OCI-LY3 (cell line): ENCODE data around the gene FLYWCH2.

Experiments used
- H2AFZ ChIP-seq: fragments of 200-600, 300-600 bp; shearing (Covaris generic); 2 replicates; pipeline ENCODE4 v1.6.0; 2014; ENCODE audit warnings: antibody characterized with exemption, low read depth, low read length
- H3K27ac ChIP-seq: fragments of 200-600, 300-600 bp; sonication (generic); 2 replicates; pipeline ENCODE4 v1.5.1; 2014; ENCODE audit warnings: mild to moderate bottlenecking, low read length, moderate library complexity, mixed read lengths
- H3K27me3 ChIP-seq: fragments of 200-600, 300-600 bp; sonication (generic); 2 replicates; pipeline ENCODE4 v1.6.1; 2014; ENCODE audit warnings: low read depth, low read length, mixed read lengths
- H3K36me3 ChIP-seq: fragments of 200-600, 300-600 bp; sonication (generic); replicated peaks from 2 replicates; pipeline ENCODE3; 2014; ENCODE audit warnings: low read depth, low read length, mixed read lengths
- H3K4me1 ChIP-seq: fragments of 300-600, 200-600 bp; sonication (generic); 2 replicates; pipeline ENCODE4 v1.6.1; 2014; ENCODE audit warnings: low read length, mixed read lengths
- H3K4me2 ChIP-seq: fragments of 200-600, 300-600 bp; sonication (generic); 2 replicates; pipeline ENCODE4 v1.6.1; 2014; ENCODE audit warnings: low read length, mixed read lengths
- H3K4me3 ChIP-seq: fragments of 300-600, 200-600 bp; sonication (generic); 2 replicates; pipeline ENCODE4 v1.5.1; 2014; ENCODE audit warnings: antibody characterized with exemption, mild to moderate bottlenecking, low read length, moderate library complexity
- H3K79me2 ChIP-seq: fragments of 300-600, 200-600 bp; shearing (Covaris generic); 2 replicates; pipeline ENCODE4 v1.6.1; 2014; ENCODE audit warnings: mild to moderate bottlenecking, low read length, mixed read lengths
- H3K9ac ChIP-seq: fragments of 300-600, 200-600 bp; shearing (Covaris generic); 2 replicates; pipeline ENCODE4 v1.6.0; 2014; ENCODE audit warnings: mild to moderate bottlenecking, low read length, moderate library complexity
- H3K9me3 ChIP-seq: fragments of 200-600, 300-600 bp; shearing (Covaris generic); 2 replicates; pipeline ENCODE4 v1.6.1; 2014; ENCODE audit warnings: low read length, mixed read lengths; ENCODE audit not compliant: insufficient read depth
- H4K20me1 ChIP-seq: fragments of 200-600, 300-600 bp; sonication (generic); 2 replicates; pipeline ENCODE4 v1.6.1; 2016; ENCODE audit warnings: low read length, mixed read lengths; ENCODE audit not compliant: insufficient read depth
- CTCF ChIP-seq: fragments of 200-600, 300-600 bp; sonication (generic); IDR thresholded peaks from 2 replicates; pipeline ENCODE4 v1.5.1; 2014; ENCODE audit warnings: antibody characterized with exemption, low read length, low read depth
- EZH2phosphoT487 ChIP-seq: fragments of 200-600 bp; shearing (Covaris generic); IDR thresholded peaks from 2 replicates; pipeline ENCODE4 v1.6.1; 2018; ENCODE audit warnings: antibody characterized with exemption, mixed run types, low read depth

The FLYWCH2 gene

GRCh38 chr16:2882650-2883457 lies at the start of gene FLYWCH2:
Gene FLYWCH2 (plus strand): TSS chr16:2883215. CDS start chr16:2896450, 13,235 bp downstream.
- TF ChIP-seq CTCF (no peak), EZH2phosphoT487 (no peak)
- no peaks in the 10 kb centered on the region for H3K36me3 ChIP-seq
- H3K9ac ChIP-seq, result peak within 1 kb of the TSS; percentile 80
- peaks cover 5% of the 10 kb centered on the region; the same call in 1 of the 2 replicates for H3K4me1 ChIP-seq
- H3K4me3 ChIP-seq, result peak within 1 kb of the TSS; percentile 83
- H3K27ac ChIP-seq, result peak within 1 kb of the TSS; percentile 62
- H3K4me2 ChIP-seq, result peak within 1 kb of the TSS; percentile 93
- H4K20me1 ChIP-seq, result no peaks in the 10 kb centered on the region
- no peaks in the 10 kb centered on the region for H3K27me3 ChIP-seq
- H2AFZ ChIP-seq, result peak within 1 kb of the TSS; percentile 93
- H3K9me3 ChIP-seq, result peaks cover 9% of the 10 kb centered on the region; the same call in 1 of the 2 replicates
- peaks cover 7% of the 10 kb centered on the region for H3K79me2 ChIP-seq

GRCh38 chr16:2833776-2834175 lies 49.2 kb upstream of the FLYWCH2 start:
- Histone ChIP-seq H3K9ac (no peak overlapping the region), H3K27ac (no peak overlapping the region), H3K9me3 (no peaks in the 10 kb centered on the region), H3K4me1 (no peaks in the 10 kb centered on the region), H4K20me1 (no peaks in the 10 kb centered on the region), H3K36me3 (no peaks in the 10 kb centered on the region), H3K4me2 (no peak overlapping the region), H2AFZ (no peak overlapping the region), H3K27me3 (no peaks in the 10 kb centered on the region), H3K79me2 (no peaks in the 10 kb centered on the region), H3K4me3 (no peak overlapping the region)
- TF ChIP-seq CTCF (no peak), EZH2phosphoT487 (no peak)

- no peak overlapping the region for H3K9ac ChIP-seq
- H3K4me3 ChIP-seq, result no peak overlapping the region
- TF ChIP-seq CTCF (no peak), EZH2phosphoT487 (no peak)
- no peaks in the 10 kb centered on the region for H3K27me3 ChIP-seq
- no peaks in the 10 kb centered on the region for H3K9me3 ChIP-seq
- no peak overlapping the region for H3K27ac ChIP-seq
- H3K4me2 ChIP-seq, result no peak overlapping the region
- H3K79me2 ChIP-seq, result no peaks in the 10 kb centered on the region
- no peaks in the 10 kb centered on the region for H4K20me1 ChIP-seq
- H2AFZ ChIP-seq, result no peak overlapping the region
- no peaks in the 10 kb centered on the region for H3K4me1 ChIP-seq
- H3K36me3 ChIP-seq, result no peaks in the 10 kb centered on the region
Observed at GRCh38 chr16:2834968-2835367, 48.0 kb upstream of the FLYWCH2 start.

- Histone ChIP-seq H3K27ac (no peak overlapping the region), H3K36me3 (no peaks in the 10 kb centered on the region), H3K9ac (no peak overlapping the region)
Observed at GRCh38 chr16:2835638-2836493, 47.1 kb upstream of the FLYWCH2 start.

More at GRCh38 chr16:2835638-2836493, 47.1 kb upstream of the FLYWCH2 start:
- no peaks in the 10 kb centered on the region for H3K27me3 ChIP-seq
- no peak overlapping the region for H3K4me2 ChIP-seq
- H3K4me3 ChIP-seq, result no peak overlapping the region
- TF ChIP-seq EZH2phosphoT487 (no peak), CTCF (no peak)
- H2AFZ ChIP-seq, result no peak overlapping the region
- no peaks in the 10 kb centered on the region for H3K9me3 ChIP-seq
- H4K20me1 ChIP-seq, result no peaks in the 10 kb centered on the region
- H3K4me1 ChIP-seq, result no peaks in the 10 kb centered on the region
- no peaks in the 10 kb centered on the region for H3K79me2 ChIP-seq
